CD8-positive, alpha-beta memory T cell (primary cell): ENCODE measurements around the gene NUBP1. TPM values are rescaled to one million over a fixed set of nuclear protein-coding genes. Genes with fewer than 3 reads are reported as not detected.

Experiments
- CTCF ChIA-PET: fragments of 350-600 bp; sonication (Branson Sonifier 250); formaldehyde crosslinking; loops from one replicate; lab custom pipeline; 2021; ENCODE audit warnings: antibody characterized with exemption; lab: Charles Lee
- POLR2A ChIA-PET: fragments of 350-600 bp; sonication (Branson Sonifier 250); formaldehyde crosslinking; loops from one replicate; lab custom pipeline; 2021; ENCODE audit warnings: antibody characterized with exemption; lab: Charles Lee
- DNase-seq, 5 donors: peaks; one replicate each; pipeline versions ENCODE4 v3.0.0 to v3.0.0-alpha.2; 2020 to 2022; ENCODE audit warnings: mixed read lengths in 1 of 5
- H3K27ac ChIP-seq: one replicate; pipeline ENCODE4 v1.7.0; 2013; ENCODE audit warnings: low read depth, mild to moderate bottlenecking, low read length, moderate library complexity
- H3K27me3 ChIP-seq: 2 replicates; pipeline ENCODE4 v1.7.0; 2013; ENCODE audit warnings: low read length, mild to moderate bottlenecking; ENCODE audit not compliant: insufficient read depth, poor library complexity, severe bottlenecking
- H3K36me3 ChIP-seq: 2 replicates; pipeline ENCODE4 v1.7.0; 2013; ENCODE audit warnings: mild to moderate bottlenecking, low read length, moderate library complexity; ENCODE audit not compliant: insufficient read depth
- H3K4me1 ChIP-seq: 2 replicates; pipeline ENCODE4 v1.7.0; 2013; ENCODE audit warnings: mild to moderate bottlenecking, low read length, moderate library complexity; ENCODE audit not compliant: insufficient read depth
- H3K4me3 ChIP-seq: 2 replicates; pipeline ENCODE4 v1.7.0; 2013; ENCODE audit warnings: mild to moderate bottlenecking, low read length
- H3K9me3 ChIP-seq: 2 replicates; pipeline ENCODE4 v1.7.0; 2013; ENCODE audit warnings: mild to moderate bottlenecking, low read length
- H3K27ac Mint-ChIP-seq, 8 donors: one replicate each; pipeline ENCODE4 v1.8.0; 2020 to 2021; ENCODE audit warnings: mixed read lengths in 8 of 8, mild to moderate bottlenecking in 6 of 8, inconsistent platforms in 3 of 8, moderate library complexity in 3 of 8
- H3K27me3 Mint-ChIP-seq, 2 donors: one replicate each; pipeline ENCODE4 v1.8.0; 2020 to 2021; ENCODE audit warnings: mixed read lengths in 2 of 2, mild to moderate bottlenecking in 1 of 2, moderate library complexity in 1 of 2
- H3K36me3 Mint-ChIP-seq, 3 donors: one replicate each; pipeline ENCODE4 v1.8.0; 2020 to 2021; ENCODE audit warnings: mixed read lengths in 3 of 3, inconsistent platforms in 1 of 3, mild to moderate bottlenecking in 1 of 3
- H3K4me1 Mint-ChIP-seq, 3 donors: one replicate each; pipeline ENCODE4 v1.8.0; 2020 to 2021; ENCODE audit warnings: mixed read lengths in 3 of 3, inconsistent platforms in 1 of 3, mild to moderate bottlenecking in 1 of 3
- H3K4me3 Mint-ChIP-seq, 7 donors: one replicate each; pipeline ENCODE4 v1.8.0; 2020 to 2021; ENCODE audit warnings: mixed read lengths in 7 of 7, mild to moderate bottlenecking in 6 of 7, moderate library complexity in 4 of 7, inconsistent platforms in 2 of 7
- H3K9me3 Mint-ChIP-seq, 5 donors: one replicate each; pipeline ENCODE4 v1.8.0; 2020 to 2022; ENCODE audit warnings: mixed read lengths in 5 of 5, mild to moderate bottlenecking in 3 of 5, moderate library complexity in 2 of 5, inconsistent platforms in 1 of 5
- polyA plus RNA-seq: library from polyadenylated mRNA; unstranded; fragments of 300-500 nt; fragmentation: Illumina TruSeq; gene quantifications from one replicate; pipeline ENCODE4 v1.2.3, GENCODE V29; 2021
- total RNA-seq, 2 experiments: library from RNA; stranded (reverse); gene quantifications; one replicate each; pipeline ENCODE4 v1.2.3, GENCODE V29; 2021

The NUBP1 gene
- total and polyA plus RNA-seq, 3 experiments from 2014 or later: 30.9 to 43.5 (median 41.3) TPM

GRCh38 chr16:10729104-10730048 is 14.3 kb upstream of the NUBP1 start:
- no peaks in the 10 kb centered on the region for H3K36me3 ChIP-seq
- H3K27me3 ChIP-seq: no peaks in the 10 kb centered on the region
- POLR2A ChIA-PET: no interaction called here
- Mint-ChIP-seq H3K4me1 (no peaks in the 10 kb centered on the region), H3K36me3 (peaks cover 0 to 5% (median 1%) of the 10 kb centered on the region in 3 donors), H3K27ac (no peak overlapping the region), H3K27me3 (no peaks in the 10 kb centered on the region), H3K9me3 (peaks cover 0 to 4% (median 0%) of the 10 kb centered on the region in 5 donors), H3K4me3 (no peak overlapping the region)
- no peak for DNase-seq
- CTCF ChIA-PET: no interaction called here
- H3K4me3 ChIP-seq: no peak overlapping the region
- H3K9me3 ChIP-seq: no peaks in the 10 kb centered on the region
- H3K4me1 ChIP-seq: no peaks in the 10 kb centered on the region
- no peak overlapping the region for H3K27ac ChIP-seq

GRCh38 chr16:10731790-10732189 is 11.9 kb upstream of the NUBP1 start:
- Mint-ChIP-seq H3K36me3 (peaks cover 0 to 5% (median 1%) of the 10 kb centered on the region in 3 donors), H3K9me3 (peaks cover 0 to 4% (median 0%) of the 10 kb centered on the region in 5 donors), H3K27ac (no peak overlapping the region), H3K4me3 (no peak overlapping the region), H3K27me3 (no peaks in the 10 kb centered on the region), H3K4me1 (no peaks in the 10 kb centered on the region)
- Histone ChIP-seq H3K36me3 (no peaks in the 10 kb centered on the region), H3K4me1 (no peaks in the 10 kb centered on the region), H3K27me3 (no peaks in the 10 kb centered on the region), H3K27ac (no peak overlapping the region), H3K9me3 (no peaks in the 10 kb centered on the region), H3K4me3 (no peak overlapping the region)
- DNase-seq: no peak
- POLR2A ChIA-PET: no interaction called here
- CTCF ChIA-PET: interaction anchor here (0.9 to 2.1 kb wide), 2 partner anchors 216 to 218 kb away, joined by 3 to 5 read pairs; no protein-coding TSS in a partner anchor

- H3K27me3 ChIP-seq: no peaks in the 10 kb centered on the region
- no peaks in the 10 kb centered on the region for H3K36me3 ChIP-seq
- Mint-ChIP-seq H3K9me3 (peaks cover 0 to 4% (median 0%) of the 10 kb centered on the region in 5 donors), H3K27ac (peak overlapping the region; percentile 32 to 92 (median 76)), H3K4me3 (peak overlapping the region in 6 of 7 donors; percentile 55 to 81 (median 76)), H3K36me3 (peaks cover 0 to 5% (median 0%) of the 10 kb centered on the region in 3 donors), H3K27me3 (no peaks in the 10 kb centered on the region), H3K4me1 (peaks cover 15 to 34% (median 26%) of the 10 kb centered on the region in 3 donors)
- peak; percentile 47 to 80 (median 70) for DNase-seq
- H3K9me3 ChIP-seq: no peaks in the 10 kb centered on the region
- H3K4me3 ChIP-seq: peak overlapping the region; percentile 21
- ChIA-PET CTCF (interaction anchor here (0.7 to 6.1 kb wide), 12 partner anchors 8 to 990 kb away, joined by 3 to 63 read pairs (median 4); no protein-coding TSS in a partner anchor), POLR2A (interaction anchor here (0.6 to 0.7 kb wide), 4 partner anchors 16 to 935 kb away, joined by 3 to 9 read pairs (median 4); no protein-coding TSS in a partner anchor)
- H3K4me1 ChIP-seq: peaks cover 10% of the 10 kb centered on the region
- H3K27ac ChIP-seq: no peak overlapping the region
Observed at GRCh38 chr16:10737068-10737625, 6.5 kb upstream of the NUBP1 start.

GRCh38 chr16:10738231-10739077 is 5.2 kb upstream of the NUBP1 start:
- no peak overlapping the region for H3K4me3 Mint-ChIP-seq
- peak in 2 of 5 donors; percentile 19 to 58 for DNase-seq
- H3K27me3 Mint-ChIP-seq: no peaks in the 10 kb centered on the region
- CTCF ChIA-PET: interaction anchor here (1.1 to 6.1 kb wide), 6 partner anchors 7 to 481 kb away, joined by 3 to 63 read pairs (median 7); no protein-coding TSS in a partner anchor
- no peak overlapping the region for H3K27ac ChIP-seq
- POLR2A ChIA-PET: interaction anchor here (0.6 kb wide), 1 partner anchor 427 kb away, joined by 3 read pairs; no protein-coding TSS in a partner anchor
- no peaks in the 10 kb centered on the region for H3K9me3 ChIP-seq
- H3K9me3 Mint-ChIP-seq: no peaks in the 10 kb centered on the region
- no peaks in the 10 kb centered on the region for H3K36me3 ChIP-seq
- peaks cover 0 to under 1% (median 0%) of the 10 kb centered on the region in 3 donors for H3K36me3 Mint-ChIP-seq
- H3K27ac Mint-ChIP-seq: peak overlapping the region in 2 of 8 donors; percentile 63 to 79
- H3K4me1 ChIP-seq: peaks cover 14% of the 10 kb centered on the region
- no peak overlapping the region for H3K4me3 ChIP-seq
- no peaks in the 10 kb centered on the region for H3K27me3 ChIP-seq
- H3K4me1 Mint-ChIP-seq: peaks cover 20 to 40% (median 33%) of the 10 kb centered on the region in 3 donors

GRCh38 chr16:10740000-10740844 is 3.4 kb upstream of the NUBP1 start:
- Mint-ChIP-seq H3K4me3 (peak overlapping the region in 1 of 7 donors; percentile 43), H3K27me3 (no peaks in the 10 kb centered on the region), H3K27ac (peak overlapping the region in 4 of 8 donors; percentile 19 to 67 (median 43)), H3K9me3 (no peaks in the 10 kb centered on the region), H3K4me1 (peaks cover 27 to 52% (median 44%) of the 10 kb centered on the region in 3 donors), H3K36me3 (peaks cover 0 to 6% (median 5%) of the 10 kb centered on the region in 3 donors)
- Histone ChIP-seq H3K36me3 (no peaks in the 10 kb centered on the region), H3K4me1 (peaks cover 24% of the 10 kb centered on the region), H3K27ac (no peak overlapping the region), H3K27me3 (no peaks in the 10 kb centered on the region), H3K9me3 (no peaks in the 10 kb centered on the region), H3K4me3 (no peak overlapping the region)
- no peak for DNase-seq
- ChIA-PET CTCF (interaction anchor here (1.4 to 6.1 kb wide), 2 partner anchors 225 to 234 kb away, joined by 3 to 63 read pairs; no protein-coding TSS in a partner anchor), POLR2A (interaction anchor here (0.5 to 1.0 kb wide), 3 partner anchors 137 to 1649 kb away, joined by 3 to 4 read pairs (median 3); partner anchors contain the start of genes CIITA and HAPSTR1)

- POLR2A ChIA-PET: interaction anchor here (0.6 to 1.0 kb wide), 2 partner anchors 136 to 227 kb away, joined by 3 to 4 read pairs; partner anchors contain the start of gene CIITA
Observed at GRCh38 chr16:10740845-10741208, 2.8 kb upstream of the NUBP1 start.

More at GRCh38 chr16:10740845-10741208, 2.8 kb upstream of the NUBP1 start:
- peak overlapping the region in 5 of 8 donors; percentile 19 to 67 (median 45) for H3K27ac Mint-ChIP-seq
- Histone ChIP-seq H3K27me3 (no peaks in the 10 kb centered on the region), H3K9me3 (no peaks in the 10 kb centered on the region), H3K4me1 (peaks cover 24% of the 10 kb centered on the region), H3K36me3 (no peaks in the 10 kb centered on the region), H3K4me3 (no peak overlapping the region), H3K27ac (no peak overlapping the region)
- H3K4me3 Mint-ChIP-seq: peak overlapping the region in 3 of 7 donors; percentile 4 to 43 (median 8)
- no peaks in the 10 kb centered on the region for H3K9me3 Mint-ChIP-seq
- no peaks in the 10 kb centered on the region for H3K27me3 Mint-ChIP-seq
- CTCF ChIA-PET: interaction anchor here (6.1 kb wide), 1 partner anchor 225 kb away, joined by 63 read pairs; no protein-coding TSS in a partner anchor
- peak in 1 of 5 donors; percentile 13 for DNase-seq
- peaks cover under 1 to 10% (median 6%) of the 10 kb centered on the region in 3 donors for H3K36me3 Mint-ChIP-seq
- peaks cover 32 to 58% (median 50%) of the 10 kb centered on the region in 3 donors for H3K4me1 Mint-ChIP-seq
